GM11168 (cell line): Measurements from ENCODE around the gene APOL3.
"Not testable (repeated sequence)": the region's sequence is repeated elsewhere in the genome, so short reads cannot be mapped to it uniquely, and the experiment has no call there.

Experiments used
- in situ Hi-C: fragments of 300-500 bp; cut with MboI; formaldehyde crosslinking; loops from one replicate; pipeline ENCODE4 v1.12.0; 2022; ENCODE audit warnings: low sequenced_read_pairs; ENCODE audit not compliant: unreplicated experiment

The APOL3 gene

DNA sequence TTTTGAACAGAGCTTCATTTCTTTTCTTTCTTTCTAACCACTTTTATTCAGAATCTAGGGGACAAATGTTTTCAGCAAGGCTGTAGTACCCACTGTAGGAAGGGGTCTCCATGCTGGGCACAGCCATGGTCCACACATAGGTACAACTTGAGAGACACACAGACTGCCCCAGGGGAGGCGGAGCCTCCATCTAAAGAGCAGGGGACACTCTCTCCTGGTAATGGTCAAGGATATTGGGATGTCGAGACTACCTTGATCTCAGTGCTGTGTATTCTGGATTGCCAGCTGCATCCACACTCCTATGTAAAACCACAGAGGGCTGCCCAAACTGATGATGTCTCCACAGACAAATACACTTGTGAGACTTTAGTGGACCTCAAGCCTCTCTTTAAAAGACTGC, 2.9 kb upstream of the APOL3 start:
- in situ Hi-C loops, result no loop called here

DNA sequence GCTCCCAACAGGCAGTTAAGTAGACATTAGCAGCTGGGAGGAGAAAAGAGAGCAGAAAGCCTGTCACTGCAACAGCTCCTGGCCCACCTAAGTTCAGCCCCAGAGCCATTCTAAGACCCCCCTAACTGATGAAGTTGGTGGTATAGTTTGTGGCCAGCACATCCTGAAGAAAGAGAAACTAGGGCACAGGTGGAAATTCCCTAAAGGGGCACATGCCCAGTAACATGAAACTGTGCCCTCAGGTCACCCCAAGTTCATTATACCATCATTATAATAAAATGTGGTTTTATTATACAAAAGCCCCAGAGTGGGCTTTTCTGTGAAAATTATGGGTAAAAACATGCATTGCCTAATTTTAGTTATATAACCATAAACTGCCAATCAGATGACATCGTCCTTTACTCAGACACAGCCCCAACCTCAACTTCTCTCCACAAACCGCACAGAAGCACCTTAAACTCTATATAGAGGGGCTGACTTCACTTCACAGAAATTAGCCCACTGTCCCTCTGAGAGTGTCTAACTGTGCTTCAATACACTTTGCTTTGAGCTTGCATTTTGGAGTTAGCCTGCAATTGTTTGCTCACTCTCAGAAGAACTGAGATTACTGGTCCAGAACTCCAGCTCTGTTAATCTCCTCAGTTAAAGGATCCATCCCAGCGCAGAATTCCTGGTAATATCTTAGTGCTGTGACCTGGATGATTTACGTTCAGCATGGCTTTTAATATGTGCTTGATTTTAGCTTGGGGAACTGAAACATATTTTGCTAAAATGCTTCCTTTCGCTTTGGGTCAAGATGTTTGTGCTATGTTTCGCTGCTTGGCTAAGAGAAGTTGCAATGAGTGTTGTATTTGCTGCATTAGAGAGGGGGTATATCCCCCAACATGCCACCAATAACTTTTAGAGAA, 1.8 kb upstream of the APOL3 start:
- in situ Hi-C loops, result no loop called here

GRCh38 chr22:36161793-36162126, 1.2 kb upstream of the APOL3 start:
- in situ Hi-C loops, result not testable (repeated sequence)

GRCh38 chr22:36156515-36157419, 3.8 kb downstream of the APOL3 start:
- in situ Hi-C loops, result no loop called here

DNA sequence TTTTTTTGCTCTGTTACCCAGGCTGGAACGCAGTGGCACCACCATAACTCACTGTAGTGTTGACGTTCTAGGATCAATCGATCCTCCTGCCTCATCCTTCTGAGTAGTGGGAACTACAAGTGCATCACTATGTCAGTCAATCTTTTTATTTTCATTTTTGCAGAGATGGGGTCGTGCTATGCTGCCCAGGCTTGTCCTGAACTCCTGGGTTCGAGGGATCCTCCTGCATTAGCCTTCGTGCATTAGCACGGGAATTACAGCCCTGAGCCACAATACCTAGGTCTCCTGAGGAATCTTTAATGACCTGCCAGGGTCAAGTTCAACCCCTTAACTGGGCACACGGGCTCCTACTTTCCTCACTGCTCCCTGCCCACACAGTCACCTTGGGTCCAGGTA, 4.4 kb downstream of the APOL3 start:
- in situ Hi-C loops, result no loop called here

- in situ Hi-C loops, result no loop called here
Observed at GRCh38 chr22:36155702-36156101, 4.9 kb downstream of the APOL3 start.

DNA sequence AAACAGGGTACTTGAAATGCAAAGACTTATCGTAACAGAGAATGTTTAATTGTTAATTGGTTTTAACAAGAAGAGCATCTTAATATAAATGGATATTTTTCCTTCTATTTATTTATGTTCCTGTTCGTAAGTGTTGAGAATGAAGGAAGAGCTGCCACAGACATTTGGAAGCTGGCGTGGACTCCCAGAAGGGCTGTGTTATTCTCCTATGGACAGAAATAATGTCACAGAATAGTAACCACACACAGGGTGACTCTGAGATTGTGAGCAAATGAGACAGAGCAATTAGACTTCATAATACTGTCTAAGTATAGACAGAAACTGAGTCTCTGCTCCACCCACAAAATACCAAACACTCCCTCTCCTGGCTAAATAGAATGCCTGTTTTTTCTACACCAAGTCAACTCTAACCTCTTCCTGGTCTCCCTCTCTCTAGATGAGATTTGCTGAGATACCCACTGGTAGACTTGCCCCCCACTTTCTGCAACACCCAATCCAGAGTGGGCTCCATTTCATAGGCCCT, 6.1 kb downstream of the APOL3 start:
- in situ Hi-C loops, result no loop called here

- in situ Hi-C loops, result no loop called here
Observed at GRCh38 chr22:36153501-36154422, 6.8 kb downstream of the APOL3 start.

DNA sequence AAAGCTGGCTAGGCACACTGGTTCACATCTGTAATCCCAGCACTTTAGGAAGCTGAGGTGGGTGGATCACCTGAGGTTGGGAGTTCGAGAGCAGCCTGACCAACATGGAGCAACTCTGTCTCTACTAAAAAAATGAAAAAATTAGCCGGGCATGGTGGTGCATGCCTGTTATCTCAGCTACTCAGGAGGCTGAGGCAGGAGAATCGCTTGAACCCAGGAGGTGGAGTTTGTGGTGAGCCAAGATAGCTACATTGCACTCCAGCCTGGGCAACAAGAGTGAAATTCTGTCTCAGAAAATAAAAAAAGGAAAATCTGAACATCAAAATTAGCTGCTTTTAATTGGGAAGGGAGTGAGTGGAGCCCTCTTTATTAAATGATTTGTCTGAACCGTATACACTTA, 7.7 kb downstream of the APOL3 start:
- in situ Hi-C loops, result not testable (repeated sequence)

DNA sequence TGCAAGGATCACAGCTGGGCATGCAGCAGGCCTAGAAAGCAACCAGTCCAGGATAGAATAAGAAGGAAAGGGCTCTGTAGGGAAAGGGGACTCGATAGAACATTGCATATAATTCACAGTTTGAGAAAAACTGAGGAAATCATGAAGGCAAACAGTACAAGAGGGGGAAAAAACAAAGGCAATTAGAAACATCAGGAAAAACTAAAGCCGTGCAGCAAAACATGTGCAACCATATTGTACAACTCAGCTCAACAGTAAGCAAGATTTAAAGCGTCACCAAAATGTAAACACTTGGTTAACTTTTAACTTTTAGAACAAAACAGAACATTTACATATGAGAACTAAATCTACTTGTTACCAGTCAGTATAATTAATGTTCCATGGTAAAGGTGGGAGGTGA, 8.5 kb downstream of the APOL3 start:
- in situ Hi-C loops, result no loop called here

DNA sequence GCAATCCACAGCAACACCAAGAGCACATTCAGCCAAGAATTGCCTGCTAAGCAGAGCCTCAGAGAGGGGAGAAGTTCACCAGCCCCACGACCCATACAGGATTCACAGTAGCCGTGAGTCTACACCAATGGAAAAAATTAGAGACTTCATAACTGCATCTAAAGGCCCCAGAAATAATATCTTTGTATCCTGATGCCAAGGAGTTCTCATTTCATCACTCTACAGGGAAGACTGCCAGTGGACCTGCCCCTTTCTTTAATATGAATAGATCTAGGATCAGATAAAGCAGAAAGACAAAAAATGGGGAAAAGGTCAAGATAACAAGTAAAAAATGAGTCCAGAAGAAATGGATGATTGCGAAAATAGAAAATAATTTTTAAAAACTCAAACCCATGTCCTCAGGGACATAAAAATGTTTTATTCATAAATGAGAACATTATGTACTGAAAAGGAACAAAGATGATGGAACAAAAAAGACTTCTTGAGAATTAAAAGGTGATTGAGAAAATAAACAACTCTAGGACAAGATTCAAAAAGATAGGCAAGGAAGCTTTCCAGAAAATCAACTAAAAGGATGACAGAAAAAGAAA, 9.5 kb downstream of the APOL3 start:
- in situ Hi-C loops, result no loop called here

- in situ Hi-C loops, result no loop called here
Observed at GRCh38 chr22:36149441-36149840, 11.1 kb downstream of the APOL3 start.

- in situ Hi-C loops, result no loop called here
Observed at GRCh38 chr22:36148411-36148810, 12.1 kb downstream of the APOL3 start.

- in situ Hi-C loops, result no loop called here
Observed at GRCh38 chr22:36147196-36147791, 13.3 kb downstream of the APOL3 start.

GRCh38 chr22:36145881-36146280, 14.7 kb downstream of the APOL3 start:
- in situ Hi-C loops, result no loop called here

DNA sequence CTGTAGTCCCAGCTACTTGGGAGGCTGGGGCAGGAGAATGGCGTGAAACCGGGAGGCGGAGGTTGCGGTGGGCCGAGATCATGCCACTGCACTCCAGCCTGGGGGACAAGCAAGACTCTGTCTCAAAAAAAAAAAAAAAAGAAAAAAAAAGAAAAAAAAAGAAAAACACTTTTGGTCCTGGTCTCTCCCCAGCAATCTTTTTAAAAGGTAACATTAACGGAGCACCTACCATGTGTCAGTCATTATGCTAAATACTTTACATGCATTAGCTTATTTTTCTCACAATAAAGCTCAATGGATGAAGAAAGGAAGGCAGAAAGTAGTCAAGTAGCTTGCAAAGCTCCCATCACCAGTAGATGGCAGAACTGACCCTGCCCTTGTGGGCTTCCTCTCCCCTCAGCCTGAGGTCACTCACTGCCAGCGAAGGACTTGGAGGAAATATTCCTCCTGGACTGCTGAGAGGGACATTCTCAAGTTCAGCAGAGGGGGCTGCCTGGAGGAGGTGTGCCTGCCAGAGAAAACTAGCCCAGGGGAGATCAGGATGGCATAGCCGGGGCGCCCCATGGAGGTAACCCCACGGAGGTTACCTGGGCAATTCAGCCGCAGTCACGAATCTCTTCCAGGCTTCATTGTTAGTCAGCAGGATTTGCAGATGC, 15.5 kb downstream of the APOL3 start:
- in situ Hi-C loops, result loop anchor here (5.0 kb wide), 1 partner anchor 37 kb away; no protein-coding TSS in a partner anchor

DNA sequence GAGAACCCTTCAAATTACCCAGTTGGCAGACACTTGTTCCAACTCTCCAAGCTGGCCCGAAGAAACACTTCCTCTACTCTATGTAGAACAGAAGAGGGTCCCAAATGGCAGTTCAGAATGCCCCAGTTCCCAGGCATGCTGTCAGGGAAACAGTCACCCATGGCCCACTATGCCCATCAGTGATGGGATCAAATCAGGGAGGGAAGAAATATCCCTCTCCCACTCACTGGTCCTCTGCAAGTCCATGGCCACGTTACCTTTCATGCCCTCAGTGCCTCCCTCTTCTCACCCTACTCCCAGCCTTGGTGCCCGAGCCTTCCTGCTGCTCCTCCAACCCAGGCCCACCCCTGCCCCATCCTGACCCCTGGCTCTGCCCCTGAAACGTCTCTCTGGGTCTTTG, 16.6 kb downstream of the APOL3 start:
- in situ Hi-C loops, result loop anchor here (5.0 kb wide), 1 partner anchor 38 kb away; no protein-coding TSS in a partner anchor

GRCh38 chr22:36143066-36143815, 17.3 kb downstream of the APOL3 start:
- in situ Hi-C loops, result loop anchor here (5.0 kb wide), 1 partner anchor 39 kb away; no protein-coding TSS in a partner anchor
